Measurements from ENCODE around the gene HIVEP1.
"Not testable (repeated sequence)": the region's sequence is repeated elsewhere in the genome, so short reads cannot be mapped to it uniquely, and the experiment has no call there.

HIVEP1 gene

DNA sequence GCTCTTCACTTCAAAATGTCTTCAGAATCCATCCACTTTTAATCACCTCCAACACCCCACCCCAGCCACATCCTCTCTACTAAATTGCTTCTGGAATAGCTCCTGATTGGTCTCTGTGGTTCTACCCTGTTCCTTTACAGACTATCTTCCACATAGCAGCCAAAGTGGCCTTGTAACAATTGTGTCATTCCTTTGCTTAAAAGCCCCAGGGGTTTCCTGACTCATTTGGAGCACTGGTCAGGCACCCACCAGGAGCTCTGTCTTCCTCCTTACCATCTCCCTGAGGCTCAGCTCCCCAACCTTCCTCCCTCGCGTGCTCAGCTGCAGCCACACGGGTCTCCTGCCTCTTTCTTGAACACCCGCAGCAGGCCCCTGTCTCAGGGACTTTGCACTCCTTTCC is 126.8 kb downstream of the HIVEP1 start:
- H3K36me3 ChIP-seq (ENCODE audit: control insufficient read depth, insufficient read depth, low read length), result peaks cover 16% of the 10 kb centered on the region
- no peaks in the 10 kb centered on the region for H3K4me1 ChIP-seq (ENCODE audit: control insufficient read depth, insufficient read depth, low read length)

DNA sequence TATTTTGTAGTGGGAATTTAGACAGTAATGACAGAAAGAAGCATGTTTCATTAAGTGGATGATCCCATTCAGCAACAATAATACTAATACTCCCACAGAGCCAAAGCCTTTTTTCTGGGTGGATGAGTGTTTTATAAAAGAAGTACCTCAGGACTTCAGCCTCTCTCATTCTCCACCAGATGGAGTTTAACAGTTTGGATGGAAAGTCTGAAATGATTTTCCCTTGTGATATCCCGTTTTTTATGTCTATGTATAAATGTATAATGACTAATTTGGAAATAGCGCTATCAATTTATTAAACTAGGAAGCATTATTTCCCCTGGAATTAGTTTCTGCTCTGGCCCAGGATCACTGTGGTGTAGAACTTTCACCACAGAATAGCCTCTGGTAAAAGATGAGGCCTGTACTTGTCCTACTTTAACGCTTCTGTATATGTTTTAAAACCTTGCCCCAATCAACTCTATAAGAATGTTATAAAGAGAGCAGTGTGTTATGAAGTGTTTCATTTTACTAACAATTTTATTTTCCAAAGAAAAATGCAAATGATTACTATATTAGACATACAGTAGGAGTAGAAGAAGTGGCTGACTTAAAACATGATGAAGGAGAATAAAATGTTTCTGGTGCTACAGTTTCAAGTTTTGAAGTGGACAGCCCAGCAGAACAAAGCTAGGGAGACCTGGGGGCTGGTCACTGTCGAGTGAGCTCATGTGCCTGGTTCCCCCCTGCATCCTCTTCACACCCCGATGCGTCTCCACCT is 135.6 kb downstream of the HIVEP1 start:
- Histone ChIP-seq H3K27me3 (ENCODE audit: control insufficient read depth, insufficient read depth, low read length) (no peaks in the 10 kb centered on the region), H3K4me1 (ENCODE audit: control insufficient read depth, insufficient read depth, low read length) (no peaks in the 10 kb centered on the region), H3K9ac (ENCODE audit: low read depth, low read length) (no peak overlapping the region), H3K4me3 (ENCODE audit: low read depth, low read length) (no peak overlapping the region), H3K36me3 (ENCODE audit: control insufficient read depth, insufficient read depth, low read length) (no peaks in the 10 kb centered on the region), H3K9me3 (ENCODE audit: control insufficient read depth, insufficient read depth, low read length) (no peaks in the 10 kb centered on the region)

More for the DNA sequence above, 126.8 kb downstream of the HIVEP1 start:
- no peaks in the 10 kb centered on the region for H3K27me3 ChIP-seq (ENCODE audit: control insufficient read depth, insufficient read depth, low read length)
- H3K9me3 ChIP-seq (ENCODE audit: control insufficient read depth, insufficient read depth, low read length), result peaks cover 10% of the 10 kb centered on the region
- no peak overlapping the region for H3K4me3 ChIP-seq (ENCODE audit: low read depth, low read length)
- H3K9ac ChIP-seq (ENCODE audit: low read depth, low read length), result no peak overlapping the region

- H3K9ac ChIP-seq (ENCODE audit: low read depth, low read length), result no peak overlapping the region
- H3K9me3 ChIP-seq (ENCODE audit: control insufficient read depth, insufficient read depth, low read length), result no peaks in the 10 kb centered on the region
- H3K27me3 ChIP-seq (ENCODE audit: control insufficient read depth, insufficient read depth, low read length), result no peaks in the 10 kb centered on the region
- H3K4me3 ChIP-seq (ENCODE audit: low read depth, low read length), result no peak overlapping the region
- H3K4me1 ChIP-seq (ENCODE audit: control insufficient read depth, insufficient read depth, low read length), result no peaks in the 10 kb centered on the region
- H3K36me3 ChIP-seq (ENCODE audit: control insufficient read depth, insufficient read depth, low read length), result no peaks in the 10 kb centered on the region
These were observed 136.2 kb downstream of the HIVEP1 start for GRCh38 chr6:12148317-12148801.

DNA sequence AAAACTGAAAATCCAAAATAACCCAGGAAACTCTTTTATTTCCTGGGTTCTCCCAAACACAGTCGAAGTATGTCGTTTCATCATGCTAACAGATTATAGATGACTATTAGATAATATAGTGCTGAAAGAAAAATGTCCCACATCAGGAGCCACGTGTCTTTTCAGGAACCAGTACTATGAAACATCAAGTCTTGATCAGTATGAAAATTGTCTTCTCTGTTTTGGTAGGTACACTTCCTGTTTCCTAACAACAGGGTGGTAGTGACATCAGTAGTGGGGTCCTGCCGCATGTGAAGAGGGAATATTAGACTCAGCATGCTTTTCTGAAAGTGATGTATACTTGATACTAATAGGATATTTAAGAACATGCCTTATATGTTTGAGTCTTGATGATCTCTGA is 136.7 kb downstream of the HIVEP1 start:
- no peaks in the 10 kb centered on the region for H3K27me3 ChIP-seq (ENCODE audit: control insufficient read depth, insufficient read depth, low read length)
- no peaks in the 10 kb centered on the region for H3K36me3 ChIP-seq (ENCODE audit: control insufficient read depth, insufficient read depth, low read length)
- no peak overlapping the region for H3K9ac ChIP-seq (ENCODE audit: low read depth, low read length)
- H3K4me3 ChIP-seq (ENCODE audit: low read depth, low read length), result no peak overlapping the region
- H3K4me1 ChIP-seq (ENCODE audit: control insufficient read depth, insufficient read depth, low read length), result no peaks in the 10 kb centered on the region
- H3K9me3 ChIP-seq (ENCODE audit: control insufficient read depth, insufficient read depth, low read length), result no peaks in the 10 kb centered on the region

DNA sequence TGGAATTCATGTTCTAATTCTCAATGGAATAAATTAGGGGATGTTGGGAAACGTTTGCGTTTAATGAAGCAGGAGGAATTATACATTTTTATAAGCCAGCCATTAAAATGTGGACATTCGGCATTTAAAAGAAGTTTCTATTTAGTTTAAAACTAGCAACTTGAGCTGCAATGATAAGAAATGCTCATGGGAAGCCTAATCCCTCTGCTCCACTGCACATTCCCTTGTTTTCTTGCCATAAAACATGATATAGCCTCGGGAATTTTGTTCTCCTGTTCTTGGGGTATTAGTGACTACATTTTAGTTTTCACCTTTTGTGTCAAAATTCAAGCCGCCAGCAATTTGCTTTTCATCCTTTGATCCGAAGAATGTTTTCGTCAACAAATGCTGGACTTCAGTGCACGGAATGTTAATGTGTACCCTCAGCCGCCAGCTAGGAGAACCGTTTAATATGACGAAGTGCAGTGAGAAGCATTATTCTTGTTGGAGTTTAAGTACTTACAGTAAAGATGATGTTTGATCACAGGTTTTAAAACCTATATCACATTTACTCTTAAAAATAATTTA is 137.9 kb downstream of the HIVEP1 start:
- Histone ChIP-seq H3K36me3 (ENCODE audit: control insufficient read depth, insufficient read depth, low read length) (no peaks in the 10 kb centered on the region), H3K9me3 (ENCODE audit: control insufficient read depth, insufficient read depth, low read length) (no peaks in the 10 kb centered on the region), H3K9ac (ENCODE audit: low read depth, low read length) (no peak overlapping the region)

GRCh38 chr6:12150812-12151432 is 138.8 kb downstream of the HIVEP1 start:
- no peaks in the 10 kb centered on the region for H3K36me3 ChIP-seq (ENCODE audit: control insufficient read depth, insufficient read depth, low read length)
- no peaks in the 10 kb centered on the region for H3K9me3 ChIP-seq (ENCODE audit: control insufficient read depth, insufficient read depth, low read length)
- no peak overlapping the region for H3K9ac ChIP-seq (ENCODE audit: low read depth, low read length)
- no peak overlapping the region for H3K4me3 ChIP-seq (ENCODE audit: low read depth, low read length)
- no peaks in the 10 kb centered on the region for H3K4me1 ChIP-seq (ENCODE audit: control insufficient read depth, insufficient read depth, low read length)
- H3K27me3 ChIP-seq (ENCODE audit: control insufficient read depth, insufficient read depth, low read length), result no peaks in the 10 kb centered on the region

More for the DNA sequence above, 137.9 kb downstream of the HIVEP1 start:
- Histone ChIP-seq H3K4me1 (ENCODE audit: control insufficient read depth, insufficient read depth, low read length) (no peaks in the 10 kb centered on the region), H3K4me3 (ENCODE audit: low read depth, low read length) (no peak overlapping the region), H3K27me3 (ENCODE audit: control insufficient read depth, insufficient read depth, low read length) (no peaks in the 10 kb centered on the region)

GRCh38 chr6:12151433-12151820 is 139.3 kb downstream of the HIVEP1 start:
- H3K9me3 ChIP-seq (ENCODE audit: control insufficient read depth, insufficient read depth, low read length), result no peaks in the 10 kb centered on the region
- H3K27me3 ChIP-seq (ENCODE audit: control insufficient read depth, insufficient read depth, low read length), result no peaks in the 10 kb centered on the region
- H3K4me3 ChIP-seq (ENCODE audit: low read depth, low read length), result no peak overlapping the region
- H3K4me1 ChIP-seq (ENCODE audit: control insufficient read depth, insufficient read depth, low read length), result no peaks in the 10 kb centered on the region
- H3K9ac ChIP-seq (ENCODE audit: low read depth, low read length), result no peak overlapping the region
- H3K36me3 ChIP-seq (ENCODE audit: control insufficient read depth, insufficient read depth, low read length), result no peaks in the 10 kb centered on the region

DNA sequence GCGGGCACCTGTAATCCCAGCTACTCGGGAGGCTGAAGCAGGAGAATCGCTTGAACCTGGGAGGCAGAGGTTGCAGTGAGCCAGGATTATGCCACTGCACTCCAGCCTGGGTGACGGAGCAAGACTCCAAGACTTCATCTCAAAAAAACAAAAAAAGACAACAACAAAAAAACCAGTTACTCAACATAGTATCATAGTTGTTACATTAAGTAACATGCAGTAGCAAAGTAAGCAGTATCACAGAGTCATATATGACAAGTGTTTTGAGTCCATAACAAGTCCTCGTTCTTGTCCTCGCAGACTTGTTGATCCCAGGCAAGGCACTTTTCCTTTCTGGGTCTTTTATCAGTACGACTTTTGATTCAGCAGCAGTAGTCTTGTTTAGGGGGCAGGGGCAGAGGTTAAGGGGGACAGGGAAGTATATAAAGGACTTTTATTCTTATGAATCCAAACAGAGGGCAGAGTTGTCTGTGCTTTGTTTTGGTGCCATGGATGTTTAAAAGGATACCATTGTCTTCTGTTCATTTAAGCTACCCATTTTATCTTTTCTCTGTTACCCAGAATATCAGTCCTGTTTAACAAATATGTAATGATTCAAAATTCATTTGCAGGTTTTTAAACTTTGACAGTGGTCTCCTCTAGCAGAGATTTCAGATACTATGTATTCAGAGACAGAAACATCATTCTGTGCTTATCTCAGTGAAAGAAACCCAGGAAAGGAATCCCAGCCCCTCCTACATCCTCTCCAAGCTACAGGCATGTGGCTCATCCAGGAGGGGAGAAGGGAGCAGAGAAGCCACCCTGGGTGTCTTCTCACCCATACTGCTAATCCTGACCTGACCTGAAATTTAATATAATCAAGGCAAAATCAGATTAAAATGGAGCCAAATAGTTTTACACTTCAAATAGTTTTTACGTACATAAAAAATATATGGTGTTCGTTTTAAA is 140.2 kb downstream of the HIVEP1 start:
- no peaks in the 10 kb centered on the region for H3K9me3 ChIP-seq (ENCODE audit: control insufficient read depth, insufficient read depth, low read length)
- H3K36me3 ChIP-seq (ENCODE audit: control insufficient read depth, insufficient read depth, low read length), result no peaks in the 10 kb centered on the region
- H3K27me3 ChIP-seq (ENCODE audit: control insufficient read depth, insufficient read depth, low read length), result no peaks in the 10 kb centered on the region
- H3K4me3 ChIP-seq (ENCODE audit: low read depth, low read length), result no peak overlapping the region
- H3K9ac ChIP-seq (ENCODE audit: low read depth, low read length), result no peak overlapping the region
- no peaks in the 10 kb centered on the region for H3K4me1 ChIP-seq (ENCODE audit: control insufficient read depth, insufficient read depth, low read length)

- H3K36me3 ChIP-seq (ENCODE audit: control insufficient read depth, insufficient read depth, low read length); H3K9ac ChIP-seq (ENCODE audit: low read depth, low read length); H3K4me1 ChIP-seq (ENCODE audit: control insufficient read depth, insufficient read depth, low read length); H3K27me3 ChIP-seq (ENCODE audit: control insufficient read depth, insufficient read depth, low read length); H3K4me3 ChIP-seq (ENCODE audit: low read depth, low read length); H3K9me3 ChIP-seq (ENCODE audit: control insufficient read depth, insufficient read depth, low read length): not testable (repeated sequence)
These were observed 143.7 kb downstream of the HIVEP1 start for GRCh38 chr6:12155769-12156168.

GRCh38 chr6:12158686-12159415 is 146.7 kb downstream of the HIVEP1 start:
- Histone ChIP-seq H3K9ac (ENCODE audit: low read depth, low read length) (no peak overlapping the region), H3K27me3 (ENCODE audit: control insufficient read depth, insufficient read depth, low read length) (no peaks in the 10 kb centered on the region), H3K36me3 (ENCODE audit: control insufficient read depth, insufficient read depth, low read length) (peaks cover 11% of the 10 kb centered on the region), H3K4me1 (ENCODE audit: control insufficient read depth, insufficient read depth, low read length) (no peaks in the 10 kb centered on the region), H3K9me3 (ENCODE audit: control insufficient read depth, insufficient read depth, low read length) (no peaks in the 10 kb centered on the region), H3K4me3 (ENCODE audit: low read depth, low read length) (no peak overlapping the region)

DNA sequence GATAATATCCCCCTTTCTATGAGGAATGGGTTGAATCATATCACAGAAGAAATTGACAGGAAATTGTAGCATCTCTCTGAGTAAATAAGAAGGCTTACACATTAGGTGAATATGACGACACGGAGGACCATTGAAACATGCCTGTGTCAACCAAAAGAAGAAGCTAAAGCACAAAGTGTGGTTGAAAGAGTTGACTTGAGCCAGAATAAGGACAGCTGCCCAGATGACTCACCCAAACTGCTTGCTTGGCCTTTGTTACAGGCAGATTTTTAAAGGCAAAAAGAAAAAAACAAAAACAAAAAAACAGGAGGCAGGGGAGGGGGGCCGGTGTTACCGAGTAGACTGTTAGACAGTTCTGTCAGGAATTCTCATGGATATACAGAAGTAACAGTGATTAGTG is 148.2 kb downstream of the HIVEP1 start:
- peaks cover 12% of the 10 kb centered on the region for H3K36me3 ChIP-seq (ENCODE audit: control insufficient read depth, insufficient read depth, low read length)
- H3K9me3 ChIP-seq (ENCODE audit: control insufficient read depth, insufficient read depth, low read length), result no peaks in the 10 kb centered on the region
- H3K9ac ChIP-seq (ENCODE audit: low read depth, low read length), result no peak overlapping the region
- no peaks in the 10 kb centered on the region for H3K4me1 ChIP-seq (ENCODE audit: control insufficient read depth, insufficient read depth, low read length)
- H3K4me3 ChIP-seq (ENCODE audit: low read depth, low read length), result no peak overlapping the region
- H3K27me3 ChIP-seq (ENCODE audit: control insufficient read depth, insufficient read depth, low read length), result no peaks in the 10 kb centered on the region
